Thyroid gland (tissue), 4 donors: Measurements from ENCODE around the gene LRATD1.
A peak's percentile ranks its signal among the peaks of the same experiment; 100 is the strongest.

Source experiments
- CTCF ChIP-seq, 6 experiments: fragments of 200-600 bp in 3 of 6; fragments of 450-650 bp in 3 of 6; sonication (generic) in 3 of 6; IDR thresholded peaks; one replicate each; pipeline ENCODE4 v1.5.1; 2016 to 2019; ENCODE audit warnings: antibody characterized with exemption in 6 of 6, mild to moderate bottlenecking in 2 of 6, inconsistent platforms in 1 of 6, moderate library complexity in 1 of 6
- POLR2A ChIP-seq, 2 donors: fragments of 450-650 bp; IDR thresholded peaks; one replicate each; pipeline ENCODE4 v1.6.1; 2017; ENCODE audit warnings: antibody characterized with exemption in 2 of 2, mild to moderate bottlenecking in 2 of 2, moderate library complexity in 1 of 2

GRCh38 chr2:14632133-14632936, at the start of gene LRATD1:
- peak in 1 of 2 donors; percentile 97 for TF ChIP-seq POLR2A (IDR thresholded peaks at IDR 0.05)
- TF ChIP-seq CTCF (IDR thresholded peaks at IDR 0.05), result no peak
